Measurements from ENCODE around the gene PANX1. TPM values are rescaled to one million over a fixed set of nuclear protein-coding genes. Genes with fewer than 3 reads are reported as not detected.
"Not testable (repeated sequence)": the region's sequence is repeated elsewhere in the genome, so short reads cannot be mapped to it uniquely, and the experiment has no call there.

The PANX1 gene
- total and polyA plus RNA-seq, 2 experiments from 2014 or later: 13.0 to 16.5 TPM

DNA sequence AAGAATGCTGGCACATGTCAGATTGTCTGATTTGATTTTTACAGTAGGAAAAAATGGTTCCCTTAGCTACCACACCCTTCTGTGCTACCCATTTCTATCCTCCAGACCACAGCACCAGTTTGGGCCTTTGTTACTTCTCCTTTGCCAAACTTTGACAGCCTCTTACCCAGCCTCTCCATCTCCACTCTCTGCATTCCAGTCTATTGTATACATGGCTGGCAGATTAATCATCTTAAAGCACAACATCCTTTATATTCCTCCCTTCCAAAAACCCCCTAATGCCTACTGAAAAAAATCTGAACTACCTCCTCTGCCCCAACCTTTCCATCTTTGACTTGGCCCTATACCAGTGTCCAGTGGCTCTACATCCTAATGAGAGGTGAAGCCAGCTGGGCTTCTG, 10.8 kb upstream of the PANX1 start:
- H3K4me3 ChIP-seq: no peak overlapping the region
- no peaks in the 10 kb centered on the region for H3K9me3 ChIP-seq (ENCODE audit: low read depth)
- TF ChIP-seq, protein P1, sequence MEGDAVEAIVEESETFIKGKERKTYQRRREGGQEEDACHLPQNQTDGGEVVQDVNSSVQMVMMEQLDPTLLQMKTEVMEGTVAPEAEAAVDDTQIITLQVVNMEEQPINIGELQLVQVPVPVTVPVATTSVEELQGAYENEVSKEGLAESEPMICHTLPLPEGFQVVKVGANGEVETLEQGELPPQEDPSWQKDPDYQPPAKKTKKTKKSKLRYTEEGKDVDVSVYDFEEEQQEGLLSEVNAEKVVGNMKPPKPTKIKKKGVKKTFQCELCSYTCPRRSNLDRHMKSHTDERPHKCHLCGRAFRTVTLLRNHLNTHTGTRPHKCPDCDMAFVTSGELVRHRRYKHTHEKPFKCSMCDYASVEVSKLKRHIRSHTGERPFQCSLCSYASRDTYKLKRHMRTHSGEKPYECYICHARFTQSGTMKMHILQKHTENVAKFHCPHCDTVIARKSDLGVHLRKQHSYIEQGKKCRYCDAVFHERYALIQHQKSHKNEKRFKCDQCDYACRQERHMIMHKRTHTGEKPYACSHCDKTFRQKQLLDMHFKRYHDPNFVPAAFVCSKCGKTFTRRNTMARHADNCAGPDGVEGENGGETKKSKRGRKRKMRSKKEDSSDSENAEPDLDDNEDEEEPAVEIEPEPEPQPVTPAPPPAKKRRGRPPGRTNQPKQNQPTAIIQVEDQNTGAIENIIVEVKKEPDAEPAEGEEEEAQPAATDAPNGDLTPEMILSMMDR (IDR thresholded peaks at IDR 0.05; ENCODE audit: low read depth, low read length): no peak
- DNase-seq (ENCODE audit: low read depth in 1 of 2, low spot score in 1 of 2): no peak
- no peaks in the 10 kb centered on the region for H3K36me3 ChIP-seq
- no peak overlapping the region for H3K27ac ChIP-seq
- no peaks in the 10 kb centered on the region for H3K27me3 ChIP-seq
- no peaks in the 10 kb centered on the region for H3K4me1 ChIP-seq (ENCODE audit: low read depth)

DNA sequence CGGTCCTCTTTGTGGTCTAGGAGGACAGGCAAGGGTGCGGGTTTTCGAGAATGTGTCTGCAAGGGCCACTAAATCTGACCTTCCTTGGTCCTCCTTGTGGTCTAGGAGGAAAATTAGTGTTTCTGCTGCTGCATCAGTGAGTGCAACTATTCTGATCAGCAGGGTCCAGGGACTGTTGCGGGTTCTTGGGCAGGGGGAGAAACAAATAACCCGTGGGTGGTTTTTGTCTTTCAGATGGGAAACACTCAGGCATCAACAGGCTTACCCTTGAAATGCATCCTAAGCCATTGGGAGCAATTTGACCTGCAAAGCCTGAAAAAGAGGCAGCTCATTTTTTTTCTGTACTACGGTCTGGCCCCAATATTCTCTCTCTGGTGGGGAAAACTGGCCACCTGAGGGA, 9.0 kb upstream of the PANX1 start:
- not testable (repeated sequence) for H3K4me3 ChIP-seq; H3K27me3 ChIP-seq; H3K36me3 ChIP-seq; H3K9me3 ChIP-seq (ENCODE audit: low read depth); H3K4me1 ChIP-seq (ENCODE audit: low read depth); DNase-seq (ENCODE audit: low read depth in 1 of 2, low spot score in 1 of 2); H3K27ac ChIP-seq

DNA sequence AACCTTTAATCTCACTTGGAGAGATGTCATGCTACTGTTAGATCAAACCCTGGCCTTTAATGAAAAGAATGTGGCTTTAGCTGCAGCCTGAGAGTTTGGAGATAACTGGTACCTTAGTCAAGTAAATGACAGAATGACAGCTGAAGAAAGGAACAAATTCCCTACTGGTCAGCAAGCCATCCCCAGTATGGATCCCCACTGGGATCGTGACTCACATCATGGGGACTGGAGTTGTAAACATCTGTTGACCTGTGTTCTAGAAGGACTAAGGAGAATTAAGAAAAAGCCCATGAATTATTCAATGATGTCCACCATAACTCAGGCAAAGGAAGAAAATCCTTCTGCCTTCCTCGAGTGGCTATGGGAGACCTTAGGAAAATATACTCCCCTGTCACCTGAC, 8.1 kb upstream of the PANX1 start:
- not testable (repeated sequence) for H3K9me3 ChIP-seq (ENCODE audit: low read depth); H3K27ac ChIP-seq; H3K4me1 ChIP-seq (ENCODE audit: low read depth); H3K4me3 ChIP-seq; H3K36me3 ChIP-seq; H3K27me3 ChIP-seq; DNase-seq (ENCODE audit: low read depth in 1 of 2, low spot score in 1 of 2)

DNA sequence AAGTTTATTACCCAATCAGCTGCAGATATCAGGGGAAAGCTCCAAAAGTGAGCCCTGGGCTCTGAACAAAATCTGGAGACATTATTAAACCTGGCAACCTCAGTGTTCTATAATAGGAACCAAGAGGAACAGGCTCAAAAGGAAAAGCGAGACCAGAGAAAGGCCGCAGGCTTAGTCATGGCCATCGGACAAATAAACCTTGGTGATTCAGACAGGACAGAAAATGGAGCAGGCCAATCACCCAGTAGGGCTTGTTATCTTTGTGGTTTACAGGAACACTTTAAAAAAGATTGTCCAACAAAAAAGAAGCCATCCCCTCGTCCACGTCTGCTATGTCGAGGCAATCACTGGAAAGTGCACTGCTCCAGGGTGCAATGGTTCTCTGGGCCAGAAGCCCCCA, 7.7 kb upstream of the PANX1 start:
- Histone ChIP-seq H3K4me3 (no peak overlapping the region), H3K27me3 (no peaks in the 10 kb centered on the region), H3K27ac (no peak overlapping the region), H3K36me3 (no peaks in the 10 kb centered on the region), H3K9me3 (ENCODE audit: low read depth) (no peaks in the 10 kb centered on the region), H3K4me1 (ENCODE audit: low read depth) (no peaks in the 10 kb centered on the region)
- no peak for DNase-seq (ENCODE audit: low read depth in 1 of 2, low spot score in 1 of 2)
- TF ChIP-seq, protein P1 (IDR thresholded peaks at IDR 0.05; ENCODE audit: low read depth, low read length): no peak

DNA sequence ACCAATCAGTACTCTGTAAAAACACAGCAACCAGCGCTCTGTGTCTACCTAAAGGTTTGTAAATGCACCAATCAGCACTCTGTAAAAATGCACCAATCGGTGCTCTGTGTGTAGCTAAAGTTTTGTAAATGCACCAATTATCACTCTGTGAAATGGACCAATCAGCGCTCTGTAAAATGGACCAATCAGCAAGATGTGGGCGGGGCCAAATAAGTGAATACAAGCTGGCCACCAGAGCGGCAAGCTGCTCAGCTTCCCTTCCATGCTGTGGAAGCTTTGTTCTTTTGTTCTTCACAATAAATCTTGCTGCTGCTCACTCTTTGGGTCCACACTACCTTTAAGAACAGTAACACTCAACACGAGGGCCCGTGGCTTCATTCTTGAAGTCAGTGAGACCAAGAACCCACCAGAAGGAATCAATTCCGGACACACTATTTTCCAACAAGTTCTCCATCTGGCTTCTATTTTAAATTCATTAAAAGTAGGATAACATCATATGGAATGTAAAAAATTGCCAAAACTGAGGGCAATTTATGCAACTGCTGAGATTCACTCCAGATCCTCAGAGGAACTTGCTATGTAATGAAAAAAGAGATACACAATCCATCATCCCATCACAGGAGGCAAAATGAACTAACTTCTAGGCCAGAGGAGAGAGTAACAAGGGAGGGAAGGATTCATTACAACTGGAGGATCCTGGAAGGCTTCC, 3.1 kb upstream of the PANX1 start:
- TF ChIP-seq, protein P1 (IDR thresholded peaks at IDR 0.05; ENCODE audit: low read depth, low read length): no peak
- H3K4me1 ChIP-seq (ENCODE audit: low read depth): peaks cover 13% of the 10 kb centered on the region
- DNase-seq (ENCODE audit: low read depth in 1 of 2, low spot score in 1 of 2): no peak

DNA sequence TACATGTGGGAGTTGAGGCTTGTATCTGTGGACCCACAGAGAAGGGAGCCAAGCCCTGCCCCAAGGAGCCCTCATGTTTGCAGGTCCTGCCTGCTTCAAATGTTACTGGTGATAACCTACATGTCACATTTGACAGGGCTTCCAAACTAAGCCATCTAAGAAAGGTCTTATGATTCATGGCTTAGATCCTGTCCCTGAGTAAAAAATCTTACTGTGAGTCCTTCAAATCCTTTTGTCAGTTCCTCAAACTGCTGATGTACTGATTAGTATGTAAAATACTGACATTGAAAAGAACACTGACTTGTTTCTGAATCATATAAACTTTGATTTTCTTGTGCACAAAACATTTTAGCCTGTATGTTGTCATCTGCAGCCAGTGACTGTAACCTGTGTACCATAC, 1.0 kb upstream of the PANX1 start:
- Histone ChIP-seq H3K9me3 (ENCODE audit: low read depth) (no peaks in the 10 kb centered on the region), H3K27me3 (no peaks in the 10 kb centered on the region), H3K4me1 (ENCODE audit: low read depth) (peaks cover 17% of the 10 kb centered on the region), H3K36me3 (no peaks in the 10 kb centered on the region), H3K4me3 (peak overlapping the region; percentile 98), H3K27ac (peak overlapping the region; percentile 97)
- TF ChIP-seq, protein P1 (IDR thresholded peaks at IDR 0.05; ENCODE audit: low read depth, low read length): no peak
- no peak for DNase-seq (ENCODE audit: low read depth in 1 of 2, low spot score in 1 of 2)

More for the DNA sequence above, 3.1 kb upstream of the PANX1 start:
- H3K27me3 ChIP-seq: no peaks in the 10 kb centered on the region
- H3K36me3 ChIP-seq: no peaks in the 10 kb centered on the region
- no peak overlapping the region for H3K27ac ChIP-seq
- no peak overlapping the region for H3K4me3 ChIP-seq
- H3K9me3 ChIP-seq (ENCODE audit: low read depth): no peaks in the 10 kb centered on the region
